SU-DHL-6 (cell line): Measurements from ENCODE around the gene KLK13.

Source experiments
- H2AFZ ChIP-seq: fragments of 200-600 bp; sonication (generic); 2 replicates; pipeline ENCODE4 v1.6.1; 2014; ENCODE audit warnings: low read depth, mild to moderate bottlenecking, moderate library complexity, mixed read lengths, antibody characterized with exemption, low read length; ENCODE audit not compliant: severe bottlenecking
- H3F3A ChIP-seq: fragments of 200-600 bp; shearing (Covaris generic); 2 replicates; pipeline ENCODE4 v1.6.0; 2016; ENCODE audit warnings: antibody characterized with exemption, mild to moderate bottlenecking; ENCODE audit not compliant: insufficient read depth
- H3K27ac ChIP-seq: fragments of 200-600 bp; sonication (generic); 2 replicates; pipeline ENCODE4 v1.5.1; 2016; ENCODE audit warnings: low read depth, mild to moderate bottlenecking, low read length, moderate library complexity, mixed read lengths
- H3K27me3 ChIP-seq: fragments of 200-600 bp; sonication (generic), shearing (Covaris generic); 2 replicates; pipeline ENCODE4 v1.6.0; 2014; ENCODE audit warnings: mild to moderate bottlenecking, low read length
- H3K36me3 ChIP-seq: fragments of 200-600 bp; sonication (generic); 2 replicates; pipeline ENCODE4 v1.6.1; 2014; ENCODE audit warnings: mild to moderate bottlenecking, low read length, mixed read lengths
- H3K4me2 ChIP-seq: fragments of 300-600, 200-600 bp; shearing (Covaris generic), sonication (generic); 2 replicates; pipeline ENCODE4 v1.6.0; 2014; ENCODE audit warnings: low read length, low read depth, mild to moderate bottlenecking; ENCODE audit not compliant: poor library complexity, severe bottlenecking
- H3K4me3 ChIP-seq: fragments of 200-600 bp; sonication (generic); 2 replicates; pipeline ENCODE4 v1.5.1; 2014; ENCODE audit warnings: antibody characterized with exemption, low read length, mild to moderate bottlenecking, mixed read lengths; ENCODE audit not compliant: insufficient read depth, poor library complexity, severe bottlenecking
- H3K79me2 ChIP-seq: fragments of 200-600 bp; sonication (generic); 2 replicates; pipeline ENCODE4 v1.6.1; 2014; ENCODE audit warnings: mild to moderate bottlenecking, low read length, moderate library complexity; ENCODE audit not compliant: insufficient read depth
- H3K9ac ChIP-seq: fragments of 200-600 bp; sonication (generic); 2 replicates; pipeline ENCODE4 v1.7.0; 2014; ENCODE audit warnings: mild to moderate bottlenecking, low read length
- H3K9me2 ChIP-seq: fragments of 200-600 bp; sonication (generic); replicated peaks from 2 replicates; pipeline ENCODE4 v1.6.1; 2014; ENCODE audit warnings: low read length; ENCODE audit not compliant: insufficient read depth
- H3K9me3 ChIP-seq: fragments of 200-600 bp; sonication (generic); 2 replicates; pipeline ENCODE4 v1.6.1; 2014; ENCODE audit warnings: low read length, mixed read lengths; ENCODE audit not compliant: insufficient read depth
- H4K20me1 ChIP-seq: fragments of 200-600 bp; sonication (generic); 2 replicates; pipeline ENCODE4 v1.6.1; 2014; ENCODE audit warnings: low read depth, mild to moderate bottlenecking, antibody characterized with exemption, low read length, moderate library complexity, mixed read lengths
- EZH2phosphoT487 ChIP-seq: fragments of 200-600 bp; sonication (generic), shearing (Covaris generic); conservative IDR thresholded peaks from 2 replicates; pipeline ENCODE4 v1.6.1; 2018; ENCODE audit warnings: mild to moderate bottlenecking, antibody characterized with exemption, low read length, moderate library complexity, mixed read lengths
- TF ChIP-seq, protein P1 (sequence below): fragments of 200-600 bp; sonication (generic); IDR thresholded peaks from one replicate; pipeline ENCODE4 v1.5.1; 2017; ENCODE audit warnings: antibody characterized with exemption, mild to moderate bottlenecking, low read length, moderate library complexity; ENCODE audit not compliant: insufficient read depth, poor library complexity, severe bottlenecking

Gene KLK13

DNA sequence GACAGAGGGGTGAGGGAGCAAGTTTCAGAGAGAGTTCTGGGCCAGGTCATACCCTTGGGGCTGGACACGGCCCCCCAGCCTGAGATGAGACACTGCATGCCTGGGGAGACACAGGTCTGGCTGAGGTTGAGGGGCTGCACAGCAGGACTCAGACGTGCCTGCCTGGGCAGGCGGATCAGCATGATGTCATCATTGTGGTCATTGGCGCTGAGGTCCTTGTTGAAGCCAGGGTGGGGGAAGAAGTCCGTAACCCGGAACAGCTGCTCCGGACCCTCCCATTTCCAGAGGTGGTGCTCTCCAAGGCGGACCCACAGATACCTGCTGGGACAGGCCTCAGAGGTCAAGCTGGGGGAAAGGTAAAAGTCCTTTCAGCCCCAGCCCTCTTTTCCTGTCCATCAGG lies 58.5 kb downstream of the KLK13 start:
- Histone ChIP-seq H3K4me3 (no peak overlapping the region), H3K79me2 (no peaks in the 10 kb centered on the region), H3K9ac (no peak overlapping the region), H3K9me3 (no peaks in the 10 kb centered on the region), H3K27me3 (no peaks in the 10 kb centered on the region), H3K9me2 (no peaks in the 10 kb centered on the region), H4K20me1 (no peaks in the 10 kb centered on the region), H3K27ac (no peak overlapping the region), H3F3A (no peaks in the 10 kb centered on the region), H3K4me2 (no peak overlapping the region), H2AFZ (no peak overlapping the region), H3K36me3 (no peaks in the 10 kb centered on the region)
- TF ChIP-seq EZH2phosphoT487: no peak
- TF ChIP-seq, protein P1, sequence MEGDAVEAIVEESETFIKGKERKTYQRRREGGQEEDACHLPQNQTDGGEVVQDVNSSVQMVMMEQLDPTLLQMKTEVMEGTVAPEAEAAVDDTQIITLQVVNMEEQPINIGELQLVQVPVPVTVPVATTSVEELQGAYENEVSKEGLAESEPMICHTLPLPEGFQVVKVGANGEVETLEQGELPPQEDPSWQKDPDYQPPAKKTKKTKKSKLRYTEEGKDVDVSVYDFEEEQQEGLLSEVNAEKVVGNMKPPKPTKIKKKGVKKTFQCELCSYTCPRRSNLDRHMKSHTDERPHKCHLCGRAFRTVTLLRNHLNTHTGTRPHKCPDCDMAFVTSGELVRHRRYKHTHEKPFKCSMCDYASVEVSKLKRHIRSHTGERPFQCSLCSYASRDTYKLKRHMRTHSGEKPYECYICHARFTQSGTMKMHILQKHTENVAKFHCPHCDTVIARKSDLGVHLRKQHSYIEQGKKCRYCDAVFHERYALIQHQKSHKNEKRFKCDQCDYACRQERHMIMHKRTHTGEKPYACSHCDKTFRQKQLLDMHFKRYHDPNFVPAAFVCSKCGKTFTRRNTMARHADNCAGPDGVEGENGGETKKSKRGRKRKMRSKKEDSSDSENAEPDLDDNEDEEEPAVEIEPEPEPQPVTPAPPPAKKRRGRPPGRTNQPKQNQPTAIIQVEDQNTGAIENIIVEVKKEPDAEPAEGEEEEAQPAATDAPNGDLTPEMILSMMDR: no peak
